ENCODE data around the gene EXOC4.
A peak's percentile ranks its signal among the peaks of the same experiment; 100 is the strongest.

Gene EXOC4

DNA sequence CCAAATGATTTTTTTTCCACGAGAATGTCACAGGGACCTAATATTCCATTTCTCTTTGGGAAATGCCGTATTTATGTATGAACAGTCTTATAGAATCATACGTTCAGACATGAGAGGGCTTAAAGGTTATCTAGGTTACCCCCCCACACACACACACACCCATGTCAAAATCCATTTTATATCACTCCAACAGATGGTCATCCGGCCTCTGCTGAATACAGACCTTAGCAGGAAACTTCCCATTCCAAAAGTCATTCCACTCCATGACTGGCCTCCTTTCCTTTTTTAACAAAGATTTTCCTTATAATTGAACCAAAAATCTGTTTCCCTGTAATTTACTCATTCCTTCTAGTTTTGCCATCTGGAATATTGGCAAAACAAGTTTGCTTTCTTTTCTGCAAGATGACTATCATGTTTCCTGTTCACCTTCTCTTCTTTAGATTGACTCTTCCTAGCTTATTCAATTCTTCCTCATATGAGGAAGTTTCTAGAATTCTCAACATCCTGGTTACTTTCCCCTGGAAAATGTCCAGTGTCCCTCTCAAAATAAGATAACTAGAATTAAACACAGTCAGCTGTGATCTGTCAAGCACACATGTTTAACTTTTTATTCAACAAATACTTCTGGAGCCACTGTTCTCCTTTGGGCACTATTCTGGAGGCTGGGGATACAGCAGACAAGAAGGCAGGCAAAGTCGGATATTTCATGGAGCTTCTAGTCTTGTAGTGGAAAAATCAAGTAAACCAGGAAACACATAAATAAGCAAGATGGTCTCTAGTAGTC, 597.8 kb downstream of the EXOC4 start:
- DNase-seq = no peak
- in situ Hi-C loops (cut with MboI; ENCODE audit: low pct_unique_long_range_greater_than_20kb, low sequenced_read_pairs) = no loop called here

DNA sequence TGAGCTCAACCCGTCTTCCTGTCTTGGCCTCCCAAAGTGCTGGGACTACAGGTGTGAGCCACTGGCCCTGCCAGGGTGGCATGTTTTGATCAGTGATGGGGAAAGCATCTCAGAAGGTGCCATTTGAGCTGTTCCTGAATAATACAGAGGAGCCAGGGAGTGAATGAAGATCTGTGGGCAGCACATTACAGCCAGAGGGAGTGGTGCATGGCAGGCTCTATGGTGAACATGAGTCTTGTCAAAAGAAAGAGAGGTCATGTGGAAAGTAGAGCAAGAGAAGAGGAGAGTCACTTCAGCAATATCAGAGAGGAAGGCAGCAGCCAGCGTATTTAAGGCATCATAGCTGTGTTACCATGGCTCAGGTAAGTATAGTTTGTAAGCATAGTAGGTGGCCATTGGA, 598.5 kb downstream of the EXOC4 start:
- no peak for DNase-seq
- in situ Hi-C loops (cut with MboI; ENCODE audit: low pct_unique_long_range_greater_than_20kb, low sequenced_read_pairs) = no loop called here

DNA sequence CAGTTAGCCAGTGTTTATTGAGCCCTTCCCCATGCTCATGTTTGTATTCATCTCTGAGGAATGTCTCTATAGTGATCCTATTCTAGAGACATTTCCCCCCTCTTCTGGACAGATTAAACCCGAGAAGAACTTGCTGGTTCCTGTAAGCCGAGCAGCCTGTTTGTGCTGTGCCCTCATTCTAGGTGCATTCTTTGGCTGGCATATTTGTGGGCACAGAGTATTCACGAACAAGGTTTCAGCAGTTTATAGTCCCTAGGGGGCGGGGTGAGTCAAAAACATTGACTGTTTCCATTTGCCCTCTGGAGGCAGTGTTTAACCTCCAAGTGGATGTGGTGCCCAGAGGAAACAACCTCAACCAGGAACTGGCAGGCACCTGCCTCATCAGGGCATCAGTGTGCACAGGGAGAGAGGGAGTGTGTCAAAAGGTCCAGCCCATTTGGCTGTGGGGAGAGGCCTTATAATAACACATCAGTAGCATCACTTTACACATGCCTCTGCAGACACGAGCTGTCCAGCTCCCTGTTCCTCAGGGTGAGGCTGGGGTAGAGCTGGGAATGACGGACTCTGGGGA, 600.9 kb downstream of the EXOC4 start:
- in situ Hi-C loops (cut with MboI; ENCODE audit: low pct_unique_long_range_greater_than_20kb, low sequenced_read_pairs) = no loop called here
- DNase-seq = peak; percentile 45

DNA sequence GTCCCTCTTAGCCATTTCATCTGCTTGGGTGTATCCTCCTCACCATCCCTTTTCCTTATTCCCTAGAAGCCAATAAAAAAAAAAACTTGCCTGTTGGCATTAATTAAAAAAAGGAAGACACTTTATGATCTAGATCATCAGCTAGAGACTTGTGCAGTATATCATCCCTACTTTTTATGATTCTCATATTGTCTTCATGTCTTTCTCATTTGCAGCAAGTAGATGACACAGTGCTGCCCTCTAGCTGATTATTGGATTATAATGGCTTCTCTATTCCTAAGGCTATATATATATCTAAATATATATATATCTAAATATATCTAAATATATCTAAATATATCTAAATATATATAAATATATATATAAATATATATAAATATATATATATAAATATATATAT, 601.9 kb downstream of the EXOC4 start:
- DNase-seq = peak; percentile 21
- in situ Hi-C loops (cut with MboI; ENCODE audit: low pct_unique_long_range_greater_than_20kb, low sequenced_read_pairs) = no loop called here

DNA sequence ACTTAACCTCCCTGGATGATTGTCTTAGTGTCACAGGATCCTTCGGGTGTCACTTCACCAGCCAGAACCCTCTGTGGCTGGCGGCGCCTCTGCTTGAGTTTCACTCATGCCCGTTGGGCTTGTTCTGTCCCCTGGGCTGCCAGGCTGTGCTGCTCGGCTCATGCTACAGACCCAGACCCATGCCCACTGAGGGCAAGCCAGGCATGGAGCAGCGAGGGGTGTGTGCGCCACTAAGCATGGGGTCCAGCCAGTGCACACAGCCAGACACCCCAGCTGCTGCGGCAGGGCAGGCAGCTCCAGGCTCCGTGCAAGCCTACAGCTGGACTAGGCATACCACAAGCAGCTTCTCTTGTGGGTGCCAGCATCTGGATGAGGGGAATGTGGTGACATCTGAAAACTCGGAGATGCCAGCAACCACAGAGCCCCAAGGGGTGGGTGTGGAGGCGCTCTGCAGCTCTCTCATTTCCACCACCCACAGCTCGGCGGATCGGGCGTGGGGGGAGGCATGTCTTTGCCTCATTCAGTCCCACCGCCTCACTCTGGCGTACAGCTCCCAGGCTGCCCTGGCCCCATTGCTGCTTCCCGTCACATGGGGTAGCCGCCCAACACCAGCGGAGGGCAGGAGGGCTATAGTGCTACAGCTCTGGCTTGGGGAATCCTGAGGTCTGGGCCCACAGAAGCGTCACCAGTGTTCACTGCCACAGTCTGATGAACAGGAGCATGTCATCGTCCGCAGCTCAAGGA, 604.7 kb downstream of the EXOC4 start:
- in situ Hi-C loops (cut with MboI; ENCODE audit: low pct_unique_long_range_greater_than_20kb, low sequenced_read_pairs) = no loop called here
- no peak for DNase-seq

DNA sequence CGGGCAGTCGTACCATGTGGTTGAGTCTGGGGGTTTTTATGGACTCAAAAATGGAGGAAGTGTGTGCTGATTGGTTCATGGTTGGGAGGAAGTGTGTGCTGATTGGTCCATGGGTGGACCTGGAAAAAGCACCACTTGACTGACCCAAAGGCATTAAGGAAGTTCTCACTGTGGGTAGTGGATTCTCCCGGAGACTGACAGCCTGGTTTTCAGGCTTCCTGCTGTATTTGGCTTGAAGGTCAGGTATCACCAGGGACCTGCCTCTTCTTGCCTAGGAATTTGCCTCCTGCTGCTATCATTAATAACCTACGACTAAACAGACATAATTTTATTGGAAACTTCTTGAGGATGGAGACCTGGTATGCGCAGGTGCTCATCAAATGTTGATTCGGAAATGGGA, 605.4 kb downstream of the EXOC4 start:
- no peak for DNase-seq
- in situ Hi-C loops (cut with MboI; ENCODE audit: low pct_unique_long_range_greater_than_20kb, low sequenced_read_pairs) = no loop called here

DNA sequence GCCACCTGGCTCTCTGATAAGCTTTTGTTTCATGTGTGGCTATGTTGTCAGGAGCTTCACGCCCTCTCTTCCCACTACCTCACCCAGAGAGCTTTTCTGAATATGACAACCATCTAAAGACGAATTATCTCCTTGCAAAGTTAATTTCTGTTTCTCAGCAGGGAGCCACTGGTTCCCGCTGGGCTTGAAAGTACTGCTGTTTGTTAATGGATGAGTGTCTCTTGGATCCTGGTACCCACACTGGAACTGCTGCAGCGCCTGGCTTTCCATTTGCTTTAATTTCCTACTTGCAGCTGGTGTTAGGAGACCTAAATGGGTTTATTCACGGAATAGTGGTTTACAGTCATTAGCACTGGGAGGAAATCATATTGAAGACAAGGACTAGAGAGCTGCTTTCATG, 606.4 kb downstream of the EXOC4 start:
- DNase-seq = no peak
- in situ Hi-C loops (cut with MboI; ENCODE audit: low pct_unique_long_range_greater_than_20kb, low sequenced_read_pairs) = no loop called here

DNA sequence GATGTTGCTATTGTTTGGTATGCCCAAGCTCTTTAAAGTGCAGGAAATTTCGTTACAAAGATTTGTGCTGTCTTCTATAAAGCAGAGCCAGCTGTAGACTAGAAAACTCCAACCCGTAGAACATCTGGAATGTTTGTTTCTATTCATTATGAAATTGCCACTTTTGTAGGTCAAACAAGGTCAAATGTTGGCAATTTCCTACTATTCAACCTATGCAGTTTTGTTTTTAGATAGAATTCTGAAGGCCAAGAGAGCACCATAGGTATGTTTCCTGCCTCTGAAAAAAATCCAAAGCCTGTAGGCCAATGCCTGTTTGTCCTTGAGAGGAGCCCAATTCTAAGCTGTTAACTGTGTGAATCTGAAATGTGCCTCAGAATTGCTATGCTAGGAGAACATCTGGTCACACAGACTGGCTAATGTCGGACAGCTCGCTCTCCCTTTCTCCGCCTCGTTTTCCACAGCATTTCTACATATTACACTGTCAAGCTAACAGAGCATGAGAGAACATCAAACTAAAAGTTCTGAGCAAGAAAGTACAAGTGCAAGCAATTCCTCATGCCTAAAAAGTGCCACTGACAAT, 607.1 kb downstream of the EXOC4 start:
- no peak for DNase-seq
- in situ Hi-C loops (cut with MboI; ENCODE audit: low pct_unique_long_range_greater_than_20kb, low sequenced_read_pairs) = no loop called here

DNA sequence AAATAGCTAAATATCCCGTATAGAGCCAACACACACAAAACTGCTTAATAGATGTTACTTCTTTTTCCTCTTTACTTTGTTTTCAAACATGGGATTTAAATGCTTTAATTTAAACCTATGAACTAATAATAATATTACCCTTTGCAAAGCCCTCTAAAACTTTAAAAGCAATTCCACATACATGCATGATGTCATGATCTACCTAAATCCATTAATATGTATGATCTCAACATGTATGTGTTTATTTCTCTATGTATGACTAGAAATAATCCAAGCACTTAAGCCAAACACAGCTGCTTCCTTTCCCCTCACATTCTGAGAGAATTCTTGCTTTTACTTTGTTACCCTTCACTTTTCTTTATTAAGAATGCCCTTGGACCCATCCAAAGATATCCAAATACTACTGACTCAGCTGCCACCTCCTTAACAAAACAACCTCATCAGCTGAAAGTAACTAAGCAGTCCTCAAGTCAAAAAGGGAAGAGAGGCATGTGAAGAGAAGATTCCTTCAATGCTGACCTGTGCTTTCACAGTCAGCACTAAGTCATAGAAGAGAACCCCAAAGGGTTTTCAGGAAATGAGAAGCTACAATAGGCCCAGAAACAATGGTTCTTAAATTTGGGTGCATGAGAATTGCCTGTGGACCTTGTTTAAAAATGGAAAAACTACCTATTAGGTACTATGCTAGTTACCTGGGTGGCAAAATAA, 607.9 kb downstream of the EXOC4 start:
- in situ Hi-C loops (cut with MboI; ENCODE audit: low pct_unique_long_range_greater_than_20kb, low sequenced_read_pairs) = no loop called here

DNA sequence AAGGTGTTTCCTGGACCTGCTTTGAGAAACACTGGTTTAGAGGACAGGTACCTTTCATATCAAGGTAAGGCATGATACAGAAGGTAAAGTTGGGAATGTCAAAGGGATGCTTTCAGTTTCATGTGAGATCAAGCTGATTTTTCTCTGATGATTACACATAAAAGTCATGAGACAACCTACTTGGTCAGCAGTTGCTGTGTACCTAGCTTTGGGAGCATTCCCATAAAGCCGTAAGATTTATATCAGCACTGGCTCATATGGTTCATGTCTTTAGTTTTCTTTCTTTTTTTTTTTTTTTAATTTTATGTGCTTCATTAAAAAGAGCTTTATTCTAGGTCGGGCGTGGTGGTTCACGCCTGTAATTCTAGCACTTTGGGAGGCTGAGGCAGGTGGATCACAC, 609.0 kb downstream of the EXOC4 start:
- in situ Hi-C loops (cut with MboI; ENCODE audit: low pct_unique_long_range_greater_than_20kb, low sequenced_read_pairs) = no loop called here
- no peak for DNase-seq

More for the DNA sequence above, 607.9 kb downstream of the EXOC4 start:
- no peak for DNase-seq

DNA sequence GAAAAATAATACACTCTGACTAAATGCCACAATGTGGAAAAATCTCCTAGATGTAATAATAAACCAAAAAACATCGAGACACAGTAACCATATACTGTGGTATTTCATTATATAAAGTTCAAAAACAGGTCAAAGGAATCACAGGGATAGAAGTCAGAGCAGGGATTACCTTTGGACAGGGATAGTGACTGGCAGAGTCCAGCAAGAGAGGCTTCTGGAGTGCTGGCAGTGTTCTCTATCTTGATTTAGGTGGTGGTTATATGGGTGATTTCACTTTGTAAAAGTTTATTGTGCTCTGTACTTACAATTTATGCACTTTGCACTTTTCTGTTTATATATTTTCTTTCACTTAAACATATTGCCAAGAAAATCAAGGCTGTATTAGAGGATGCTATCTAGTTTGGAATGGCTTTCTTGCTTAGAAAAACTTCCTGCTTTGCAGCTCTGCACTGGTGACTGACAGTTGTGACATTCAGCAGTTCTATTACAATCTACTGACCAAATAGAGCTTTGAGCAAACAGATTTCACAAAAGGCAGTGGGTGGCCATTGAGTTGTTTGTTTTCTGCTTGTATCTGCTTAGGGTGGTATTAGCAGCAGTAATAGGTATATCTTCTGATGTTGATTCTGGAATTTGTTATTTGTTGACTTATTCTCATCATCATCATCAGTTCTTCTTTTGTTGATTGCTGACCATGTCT, 610.6 kb downstream of the EXOC4 start:
- no peak for DNase-seq

DNA sequence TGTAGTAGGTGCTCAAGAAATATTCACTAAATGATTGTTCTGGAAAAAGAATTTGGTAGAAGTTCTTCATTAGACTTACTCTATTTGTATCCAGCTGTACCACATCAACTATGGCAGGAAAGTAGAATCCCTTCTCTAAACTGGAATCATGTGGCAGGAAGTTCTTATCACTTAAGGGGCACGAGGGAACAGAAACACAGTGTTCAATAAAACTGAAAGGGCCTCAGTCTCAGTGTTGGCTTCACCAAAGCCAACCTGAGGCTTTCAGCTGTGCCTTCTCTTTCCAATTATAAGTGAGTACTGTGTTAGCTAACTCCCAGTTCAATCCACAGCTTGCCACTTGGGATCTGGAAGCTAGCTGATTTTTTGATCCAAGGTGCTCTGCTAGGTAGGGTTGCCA, 616.7 kb downstream of the EXOC4 start:
- DNase-seq = no peak
- in situ Hi-C loops (cut with MboI; ENCODE audit: low pct_unique_long_range_greater_than_20kb, low sequenced_read_pairs) = no loop called here

More for the DNA sequence above, 610.6 kb downstream of the EXOC4 start:
- in situ Hi-C loops (cut with MboI; ENCODE audit: low pct_unique_long_range_greater_than_20kb, low sequenced_read_pairs) = no loop called here

DNA sequence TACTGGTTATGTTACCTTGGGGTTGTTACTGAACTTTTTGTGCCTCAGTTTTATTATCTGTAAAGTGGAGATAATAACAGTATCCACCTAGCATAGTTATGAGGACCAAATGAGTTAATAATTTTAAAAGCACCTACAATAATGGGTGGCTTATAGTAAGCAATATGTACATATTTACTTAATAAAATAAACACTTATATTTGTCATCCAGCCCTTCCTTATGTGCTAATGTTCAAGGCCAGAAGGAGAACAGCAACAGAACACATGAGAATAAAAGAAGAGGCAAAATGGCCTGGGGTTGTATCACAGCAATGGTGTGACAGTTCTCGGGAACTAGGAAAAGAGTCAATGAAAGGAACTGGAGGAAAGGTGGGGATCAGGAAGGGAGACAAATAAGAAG, 618.9 kb downstream of the EXOC4 start:
- in situ Hi-C loops (cut with MboI; ENCODE audit: low pct_unique_long_range_greater_than_20kb, low sequenced_read_pairs) = no loop called here
- no peak for DNase-seq

DNA sequence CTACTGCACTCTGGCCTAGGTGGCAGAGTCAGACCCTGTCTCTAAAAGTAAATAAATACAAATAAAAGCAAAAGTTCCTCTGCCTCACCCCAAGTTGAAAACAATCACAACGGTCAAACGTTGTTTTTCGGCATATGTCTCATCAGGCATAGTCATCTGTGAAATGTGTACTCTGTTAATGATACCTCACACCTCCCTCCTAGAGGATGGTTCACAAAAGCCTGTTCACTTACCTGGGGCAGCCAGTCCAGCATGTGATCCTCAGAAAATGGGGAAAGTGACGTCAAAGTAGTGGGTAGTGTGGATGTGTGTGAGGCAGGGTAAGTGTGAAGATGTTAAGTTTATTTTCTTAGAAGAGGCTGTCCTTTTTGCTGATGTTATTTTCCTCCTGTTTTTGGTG, 620.3 kb downstream of the EXOC4 start:
- no peak for DNase-seq
- in situ Hi-C loops (cut with MboI; ENCODE audit: low pct_unique_long_range_greater_than_20kb, low sequenced_read_pairs) = no loop called here

DNA sequence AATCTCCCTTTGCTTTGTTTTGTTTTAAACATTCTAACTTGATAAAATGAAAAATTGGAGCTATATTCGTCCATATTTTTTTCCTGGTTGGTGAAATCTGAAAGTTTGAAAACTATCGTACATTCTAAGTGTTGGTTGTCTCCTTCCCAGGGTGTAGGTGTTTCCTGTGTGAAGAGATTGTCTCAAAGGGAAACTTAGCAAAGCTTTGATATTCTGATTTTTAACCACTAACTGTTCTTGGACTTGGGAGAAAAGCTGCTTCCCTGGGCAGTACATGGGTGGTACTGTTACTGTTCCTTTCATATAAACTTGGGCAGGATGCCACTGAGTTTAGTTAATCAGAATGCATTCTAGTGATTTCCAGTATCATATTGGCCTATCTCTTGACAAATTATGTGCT, 620.8 kb downstream of the EXOC4 start:
- in situ Hi-C loops (cut with MboI; ENCODE audit: low pct_unique_long_range_greater_than_20kb, low sequenced_read_pairs) = no loop called here
- no peak for DNase-seq

DNA sequence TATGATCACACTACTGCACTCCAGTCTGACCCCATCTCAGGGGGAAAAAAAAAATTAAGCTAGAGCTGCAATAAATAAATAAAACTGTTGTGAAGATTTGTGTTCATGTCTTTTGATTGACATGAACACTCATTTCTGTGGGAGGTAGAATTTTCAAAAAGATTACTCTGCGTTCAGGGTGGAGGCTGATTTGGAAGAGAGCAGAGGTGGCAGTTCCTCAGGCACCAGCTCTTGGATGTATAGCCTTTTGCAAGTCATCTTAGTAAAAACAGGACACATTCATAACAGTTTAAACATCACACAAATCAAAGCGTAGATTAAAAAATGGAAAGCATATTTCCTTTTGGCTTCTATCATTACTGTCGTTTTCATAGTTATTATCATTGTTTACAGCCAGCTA, 630.7 kb downstream of the EXOC4 start:
- in situ Hi-C loops (cut with MboI; ENCODE audit: low pct_unique_long_range_greater_than_20kb, low sequenced_read_pairs) = no loop called here

DNA sequence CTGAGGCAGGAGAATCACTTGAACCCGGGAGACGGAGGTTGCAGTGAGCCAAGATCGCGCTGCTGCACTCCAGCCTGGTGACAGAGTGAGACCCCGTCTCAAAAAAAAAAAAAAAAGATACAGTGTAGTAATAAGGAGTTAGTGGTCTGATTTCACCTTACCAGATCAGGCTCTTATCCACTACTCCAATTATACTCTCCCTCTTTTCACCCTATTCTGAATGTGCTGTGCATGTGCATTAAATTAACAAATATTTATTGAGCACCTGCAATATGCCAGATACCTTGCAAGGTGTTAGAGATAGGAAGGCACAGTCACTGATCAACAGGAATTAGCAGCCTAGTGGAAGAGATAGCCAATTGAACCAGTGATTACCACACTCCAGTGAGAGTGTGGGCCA, 632.3 kb downstream of the EXOC4 start:
- DNase-seq = no peak
- in situ Hi-C loops (cut with MboI; ENCODE audit: low pct_unique_long_range_greater_than_20kb, low sequenced_read_pairs) = no loop called here

More for the DNA sequence above, 630.7 kb downstream of the EXOC4 start:
- DNase-seq = no peak

DNA sequence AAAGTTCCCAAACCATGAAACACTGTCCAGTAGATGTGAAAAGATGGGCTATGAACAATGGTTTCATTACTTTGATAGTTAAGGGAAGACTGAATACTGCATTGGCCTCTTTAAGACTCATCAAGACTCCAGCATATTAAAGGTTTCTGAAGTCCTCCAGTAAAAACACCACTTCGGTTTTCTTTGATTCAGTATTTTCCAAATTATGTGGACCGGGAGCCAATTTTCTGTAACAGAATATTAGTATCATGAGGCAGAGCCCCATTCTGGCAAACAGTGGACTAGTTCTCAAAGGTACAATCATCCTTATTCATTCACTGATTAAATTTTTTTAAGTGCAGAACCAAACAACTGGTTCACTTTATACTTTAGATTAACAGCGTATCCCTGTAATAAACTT, 633.2 kb downstream of the EXOC4 start:
- in situ Hi-C loops (cut with MboI; ENCODE audit: low pct_unique_long_range_greater_than_20kb, low sequenced_read_pairs) = no loop called here
- no peak for DNase-seq

DNA sequence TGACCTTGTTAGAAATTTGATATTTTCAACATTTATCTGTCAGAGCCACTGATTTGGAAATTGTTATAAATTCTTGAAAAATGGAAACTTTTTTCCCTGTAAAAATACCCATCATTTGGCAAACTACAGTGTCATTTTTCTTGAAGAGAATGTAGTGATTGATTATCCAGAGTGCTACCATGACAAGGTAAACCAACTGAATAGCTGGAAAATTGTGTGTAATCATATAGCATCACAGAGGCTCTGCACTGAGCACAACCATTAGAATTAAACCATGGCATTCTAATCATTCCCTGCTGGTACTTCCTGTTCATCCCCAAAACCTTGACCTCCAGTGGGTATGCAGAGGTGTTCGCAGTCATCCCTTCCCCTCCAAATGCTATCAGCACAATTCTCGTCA, 633.9 kb downstream of the EXOC4 start:
- DNase-seq = no peak
- in situ Hi-C loops (cut with MboI; ENCODE audit: low pct_unique_long_range_greater_than_20kb, low sequenced_read_pairs) = no loop called here

Measured in KBM-7 (cell line).